ENCODE results near the gene GPR4.
"Not testable (repeated sequence)": the region's sequence is repeated elsewhere in the genome, so short reads cannot be mapped to it uniquely, and the experiment has no call there.

The GPR4 gene

DNA sequence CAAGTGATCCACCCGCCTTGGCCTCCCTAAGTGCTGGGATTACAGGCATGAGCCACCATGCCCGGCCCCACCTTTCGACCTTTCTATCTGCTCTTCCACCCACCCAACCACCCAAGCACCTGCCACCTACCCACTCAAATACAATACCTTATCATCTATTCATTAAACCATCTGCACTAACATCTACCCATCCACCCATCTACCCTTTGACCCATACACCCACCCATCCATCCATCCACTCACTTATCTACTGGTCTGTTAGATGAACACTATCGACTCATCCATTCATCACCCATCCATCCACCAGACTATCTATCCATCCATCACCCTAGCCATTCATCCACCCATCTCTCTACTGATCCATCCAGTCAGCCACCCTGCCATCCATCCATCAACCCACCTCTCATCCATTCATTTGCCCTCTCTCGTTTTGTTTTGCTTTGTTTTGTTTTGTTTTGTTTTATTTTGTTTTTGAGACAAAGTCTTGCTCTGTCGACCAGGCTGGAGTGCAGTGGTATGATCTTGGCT, 20.0 kb upstream of the GPR4 start:
- DNase-seq: no peak

DNA sequence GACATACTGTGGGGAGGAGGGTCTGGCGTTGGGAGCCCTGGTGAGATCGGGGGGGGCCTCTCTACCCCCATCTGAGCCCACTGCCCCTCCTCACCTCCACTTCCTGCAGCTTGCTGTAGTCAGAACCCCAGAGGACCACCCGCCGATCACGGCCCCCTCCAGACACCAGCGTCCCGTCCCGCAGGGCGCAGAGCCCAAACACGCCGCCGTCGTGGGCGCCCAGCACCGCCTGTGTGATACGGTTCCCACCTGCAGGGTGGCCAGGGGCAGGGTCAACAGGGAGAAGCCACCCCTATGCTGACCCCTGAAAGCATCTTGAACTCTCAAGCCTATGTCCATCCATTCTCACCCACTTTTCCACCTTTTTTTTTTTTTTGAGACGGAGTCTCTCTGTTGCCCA, 19.4 kb upstream of the GPR4 start:
- no peak for DNase-seq

DNA sequence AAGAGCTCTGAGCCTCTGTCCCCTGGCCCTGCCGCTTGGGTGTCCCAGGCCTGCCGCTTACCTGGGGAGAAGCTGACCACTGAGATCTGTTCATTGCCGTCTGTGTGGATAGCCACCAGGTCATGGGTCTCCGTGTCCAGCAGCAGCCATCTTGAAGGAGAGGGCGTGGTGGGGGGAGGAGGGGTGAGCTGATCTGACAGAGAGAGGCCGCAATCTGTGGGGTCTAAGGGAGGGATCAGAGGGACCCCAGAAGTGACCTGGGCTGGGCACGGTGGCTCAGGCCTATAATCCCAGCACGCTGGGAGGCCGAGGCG, 14.6 kb upstream of the GPR4 start:
- DNase-seq: no peak

DNA sequence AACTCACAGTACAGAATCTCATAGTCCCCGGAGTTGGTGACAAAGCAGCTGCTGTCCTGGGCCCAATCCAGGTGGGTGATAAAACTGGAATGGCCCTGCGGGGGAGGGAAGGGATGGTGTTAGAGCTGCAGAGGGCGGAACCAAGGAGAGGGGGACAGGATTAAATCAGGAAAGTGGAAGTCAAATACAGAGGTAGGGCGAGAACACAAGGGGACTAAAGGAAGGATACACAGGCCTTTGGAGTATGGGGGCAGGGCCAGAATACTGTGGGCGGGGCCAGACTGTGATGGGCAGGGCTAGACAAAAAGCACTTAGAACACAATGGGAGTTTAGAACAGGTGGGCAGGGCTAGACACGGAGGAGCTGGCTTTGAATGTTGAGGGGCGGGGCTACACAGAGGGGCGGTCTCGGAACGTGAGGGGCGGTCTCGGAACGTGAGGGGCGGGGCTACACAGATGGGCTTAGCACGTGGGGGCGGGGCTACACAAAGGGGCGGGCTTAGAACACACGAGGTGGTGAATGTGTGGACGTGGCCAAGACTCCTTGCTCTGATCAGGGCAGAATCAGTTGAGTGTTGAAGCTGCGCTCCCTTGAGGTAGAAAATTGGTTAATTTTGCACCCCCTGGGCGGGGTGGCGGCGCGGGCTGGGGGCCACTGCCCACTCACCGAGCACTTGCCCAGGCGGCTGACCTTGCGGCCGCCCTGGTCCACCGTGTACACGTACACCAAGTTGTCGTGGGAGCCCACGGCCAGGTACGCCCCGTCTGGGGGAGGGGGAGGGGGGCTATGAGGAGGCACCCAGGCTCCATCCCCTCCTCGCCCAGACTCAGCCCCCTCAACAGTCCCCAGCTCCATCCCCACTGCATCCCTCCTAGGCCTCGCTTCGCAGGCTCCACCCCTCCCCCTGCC, 14.0 kb upstream of the GPR4 start:
- peak; percentile 95 for DNase-seq

DNA sequence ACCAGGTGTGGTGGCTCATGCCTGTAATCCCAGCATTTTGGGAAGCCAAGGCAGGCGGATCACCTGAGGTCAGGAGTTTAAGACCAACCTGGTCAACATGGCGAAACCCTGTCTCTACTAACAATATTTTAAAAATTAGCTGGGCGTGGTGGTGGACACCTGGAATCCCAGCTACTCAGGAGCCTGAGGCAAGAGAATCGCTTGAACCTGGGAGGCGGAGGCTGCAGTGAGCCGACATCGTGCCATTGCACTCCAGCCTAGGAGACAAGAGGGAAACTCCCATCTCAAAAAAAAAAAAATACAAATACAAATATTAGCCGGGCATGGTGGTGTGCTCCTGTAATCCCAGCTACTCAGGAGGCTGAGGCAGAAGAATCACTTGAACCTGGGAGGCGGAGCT, 13.0 kb upstream of the GPR4 start:
- DNase-seq: not testable (repeated sequence)

DNA sequence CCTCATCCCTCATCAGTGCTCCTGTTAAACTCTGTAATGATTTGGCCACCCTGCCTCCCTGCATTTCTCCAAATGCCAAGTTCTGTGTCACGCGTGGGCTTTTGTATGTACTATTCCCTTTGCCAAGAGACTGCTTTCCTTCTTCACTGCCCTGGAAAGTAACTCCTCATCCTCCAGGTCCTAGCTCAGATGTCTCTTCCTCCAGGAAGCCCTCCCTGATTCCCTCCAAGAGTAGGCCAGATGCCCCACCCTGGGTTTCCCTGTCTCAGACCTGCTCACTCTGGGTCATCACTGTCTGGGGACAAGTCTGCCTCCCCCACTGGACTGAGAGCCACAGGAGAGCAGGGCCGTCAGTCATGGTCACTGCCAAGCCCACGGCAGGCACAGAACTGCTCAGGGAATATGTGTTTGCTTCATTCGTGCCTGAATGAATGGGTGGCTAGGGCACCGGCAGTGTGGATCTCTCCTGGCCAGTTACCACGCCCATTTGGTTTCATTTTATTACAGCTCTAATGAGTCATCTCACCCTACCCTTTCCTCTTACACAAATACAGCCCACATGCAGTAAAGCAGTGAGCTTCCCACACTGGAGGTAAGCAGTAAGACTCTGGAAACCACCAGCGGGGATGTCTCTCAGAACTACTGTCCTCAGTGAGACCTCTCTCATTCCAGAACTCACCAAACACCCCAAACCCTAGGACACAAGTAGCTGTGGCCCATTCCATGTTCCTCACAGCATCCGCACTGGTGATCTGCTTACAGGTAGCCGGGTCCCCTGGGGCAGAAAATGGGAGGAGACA, 12.1 kb upstream of the GPR4 start:
- no peak for DNase-seq

DNA sequence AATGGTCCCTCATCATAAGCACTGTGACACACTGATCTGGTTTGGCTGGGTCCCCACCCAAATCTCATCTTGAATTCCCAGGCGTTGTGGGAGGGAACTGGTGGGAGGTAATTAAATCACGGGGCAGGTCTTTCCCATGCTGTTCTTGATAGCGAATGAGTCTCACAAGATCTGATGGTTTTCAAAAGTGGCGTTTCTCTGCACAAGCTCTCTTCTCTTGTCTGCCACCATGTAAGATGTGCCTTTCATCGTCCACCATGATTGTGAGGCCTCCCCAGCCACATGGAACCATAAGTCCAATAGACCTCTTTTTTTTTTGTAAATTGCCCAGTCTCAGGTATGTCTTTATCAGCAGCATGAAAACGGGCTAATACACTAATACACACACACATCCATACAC, 6.9 kb upstream of the GPR4 start:
- DNase-seq: no peak

DNA sequence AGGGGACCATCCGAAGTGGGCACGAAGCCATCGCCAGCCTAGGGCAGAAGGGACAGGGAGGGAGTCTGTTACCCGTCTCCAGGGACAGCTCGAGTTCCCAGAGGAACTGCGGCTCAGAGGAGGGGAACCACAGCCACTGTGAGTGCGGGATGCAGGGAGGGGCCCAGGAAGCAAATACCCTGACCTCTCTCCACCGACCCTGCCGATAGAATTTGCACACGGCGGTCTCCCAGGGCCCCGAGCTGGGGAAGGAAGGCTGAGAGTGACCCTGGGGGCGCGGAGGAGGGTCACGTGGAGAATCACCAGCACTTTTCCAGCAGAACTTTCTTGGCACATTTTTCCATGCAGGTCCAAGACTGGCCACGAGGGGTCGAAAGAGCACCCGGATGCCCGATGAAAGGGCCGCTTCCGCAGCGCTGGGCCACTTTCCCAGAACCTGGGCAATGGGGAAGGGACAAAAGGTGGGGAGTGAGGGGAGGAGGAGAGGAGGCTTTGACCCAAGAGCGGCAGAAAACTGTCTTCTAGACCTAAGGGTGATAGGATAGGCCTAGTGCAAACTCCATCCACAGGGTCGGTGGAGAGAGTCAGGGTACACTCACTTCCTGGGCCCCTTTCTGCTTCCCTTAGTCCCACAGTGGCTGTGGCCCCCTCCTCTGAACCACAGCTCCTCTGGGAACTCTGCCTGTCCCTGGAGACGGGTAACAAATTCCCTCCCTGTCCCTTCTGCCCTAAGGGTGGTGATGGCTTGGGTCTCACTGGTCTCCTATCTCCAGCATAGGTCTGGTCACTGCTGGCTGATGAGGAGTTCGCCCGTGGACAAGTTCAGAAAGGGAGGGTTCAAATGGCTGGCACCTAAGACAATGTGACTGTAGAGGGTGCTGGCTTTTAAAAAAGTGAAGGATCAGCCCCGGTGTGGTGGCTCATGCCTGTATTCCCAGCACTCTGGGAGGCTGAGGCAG, 5.3 kb upstream of the GPR4 start:
- DNase-seq: no peak

DNA sequence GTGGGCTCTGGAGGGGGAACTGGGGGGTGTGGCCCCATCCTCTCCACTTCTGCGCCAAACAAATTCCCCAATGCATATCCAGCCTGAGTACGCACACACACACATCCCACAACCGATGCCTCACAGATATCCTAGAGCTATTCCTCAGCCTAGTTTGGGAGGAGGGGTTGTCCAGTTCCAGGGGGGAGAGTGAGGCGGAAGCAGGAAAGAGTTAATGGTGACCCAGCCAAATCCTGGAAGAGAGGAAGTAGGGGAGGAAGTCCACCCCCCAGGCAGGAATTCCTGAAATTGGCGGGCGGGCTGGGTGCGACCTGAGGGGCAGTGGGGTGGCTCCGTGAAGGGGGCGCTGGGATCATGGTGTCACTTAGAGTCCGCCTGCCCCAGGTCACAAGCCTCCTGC, 897 bp downstream of the GPR4 start:
- DNase-seq: no peak

DNA sequence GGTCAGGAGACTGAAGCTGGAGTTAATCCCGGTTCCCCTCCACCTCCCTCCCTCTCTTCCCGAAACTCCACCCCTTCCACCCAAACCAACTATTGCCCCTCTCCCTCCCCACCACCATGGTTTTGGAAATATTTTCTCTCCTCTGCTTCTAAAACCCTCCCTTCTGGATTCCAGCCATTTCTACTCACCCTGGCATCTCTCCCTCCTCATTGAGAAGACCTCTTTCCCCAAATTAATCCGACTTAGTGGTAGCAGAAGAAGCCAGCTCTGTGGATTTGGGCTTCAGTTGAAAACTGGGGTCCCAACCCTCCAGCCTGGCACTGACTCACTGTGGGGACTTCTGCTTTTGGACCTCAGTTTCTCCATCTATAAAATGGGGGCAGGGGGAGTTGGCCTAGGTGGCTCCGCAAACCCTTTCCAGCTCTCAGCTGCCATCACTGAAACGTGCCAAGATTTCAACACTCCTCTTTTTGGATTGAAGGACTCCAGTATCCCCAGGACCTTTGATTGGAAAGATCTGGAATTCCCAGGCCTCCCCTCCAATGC, 1.6 kb downstream of the GPR4 start:
- no peak for DNase-seq

DNA sequence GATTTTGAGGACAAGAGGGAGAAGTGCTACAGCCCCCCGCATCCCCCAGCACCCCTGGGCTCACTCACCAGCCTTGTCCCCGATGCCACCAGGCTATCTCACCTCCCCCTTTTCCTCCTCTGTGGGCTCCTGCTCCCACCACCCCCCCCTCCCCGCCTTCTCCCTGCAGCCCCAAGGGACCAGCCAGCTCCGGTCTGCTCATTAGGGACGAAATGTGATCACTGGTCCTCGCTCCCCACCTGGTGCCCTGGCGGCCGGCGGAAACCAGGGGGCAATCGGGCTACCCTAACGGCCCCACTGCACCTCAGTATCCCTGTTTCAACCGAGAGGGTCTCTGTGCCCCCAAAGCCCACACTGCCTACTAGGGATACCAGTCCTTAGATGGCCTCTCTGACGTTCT, 2.7 kb downstream of the GPR4 start:
- DNase-seq: no peak

DNA sequence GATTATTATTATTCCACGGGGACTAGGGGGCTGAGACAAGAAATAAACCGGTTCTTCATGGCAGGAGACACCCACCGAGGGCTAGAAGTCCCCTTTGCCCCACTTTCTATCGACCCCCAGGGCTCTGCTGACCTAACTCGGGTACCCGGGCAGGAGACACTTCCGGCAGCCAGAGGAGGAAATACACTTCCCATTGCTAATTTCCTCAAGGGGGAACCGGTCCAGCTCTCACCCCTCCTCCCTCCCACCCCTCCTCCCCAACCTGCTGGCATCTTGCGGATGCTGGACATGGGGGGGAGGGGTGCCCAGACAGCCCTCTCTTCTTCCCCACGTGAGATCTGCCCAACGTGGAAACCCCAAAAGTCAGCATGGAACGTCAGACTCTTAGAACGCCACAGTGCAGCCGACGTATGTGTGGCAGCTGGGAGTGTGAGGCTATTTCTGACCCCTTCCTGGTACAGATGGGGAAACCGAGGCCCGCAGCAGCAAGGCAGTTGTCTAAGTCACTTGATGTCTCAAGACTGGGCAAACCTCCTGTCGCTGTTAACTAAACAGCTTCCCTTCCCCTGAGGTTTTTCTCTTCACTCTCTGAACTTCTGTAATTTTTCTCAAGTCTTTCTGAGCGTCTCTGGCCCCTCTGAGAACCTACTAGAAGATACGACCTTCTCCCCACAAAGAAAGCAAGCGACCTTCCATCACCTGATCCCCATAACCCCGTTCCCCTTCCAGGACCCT, 3.6 kb downstream of the GPR4 start:
- no peak for DNase-seq

DNA sequence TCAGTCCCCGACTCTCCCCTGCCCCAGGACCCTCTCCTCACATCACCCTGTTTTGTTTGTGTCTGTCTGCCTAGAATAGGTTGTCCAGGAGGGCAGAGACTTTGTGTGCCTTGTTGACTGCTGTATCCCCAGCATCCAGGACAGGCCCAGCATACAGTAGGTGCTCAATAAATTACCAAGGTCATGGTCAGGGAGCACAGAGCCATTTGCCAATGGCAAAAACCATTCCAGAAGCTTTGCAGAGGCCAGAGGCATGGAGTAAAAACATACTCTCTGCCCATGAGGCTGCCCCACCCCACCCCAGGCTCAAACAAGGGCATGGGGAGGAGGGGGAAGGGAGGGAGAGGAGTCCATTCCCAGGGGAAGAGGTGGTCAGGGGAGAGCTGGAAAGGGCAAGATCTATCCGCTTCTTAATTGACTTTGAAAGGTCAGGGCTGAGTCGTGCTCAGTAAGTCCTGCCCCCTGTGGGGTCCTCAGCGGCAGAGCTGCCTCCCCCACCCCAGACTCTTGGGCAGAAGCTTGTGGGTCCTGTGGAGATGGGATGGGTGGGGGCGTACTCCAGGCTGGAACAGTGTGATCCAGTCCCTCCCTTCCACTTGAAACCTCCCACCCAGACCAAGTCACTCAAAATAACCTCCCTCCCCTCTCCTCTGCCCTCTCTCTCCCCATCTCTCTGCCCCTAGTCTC, 4.4 kb downstream of the GPR4 start:
- DNase-seq: no peak

DNA sequence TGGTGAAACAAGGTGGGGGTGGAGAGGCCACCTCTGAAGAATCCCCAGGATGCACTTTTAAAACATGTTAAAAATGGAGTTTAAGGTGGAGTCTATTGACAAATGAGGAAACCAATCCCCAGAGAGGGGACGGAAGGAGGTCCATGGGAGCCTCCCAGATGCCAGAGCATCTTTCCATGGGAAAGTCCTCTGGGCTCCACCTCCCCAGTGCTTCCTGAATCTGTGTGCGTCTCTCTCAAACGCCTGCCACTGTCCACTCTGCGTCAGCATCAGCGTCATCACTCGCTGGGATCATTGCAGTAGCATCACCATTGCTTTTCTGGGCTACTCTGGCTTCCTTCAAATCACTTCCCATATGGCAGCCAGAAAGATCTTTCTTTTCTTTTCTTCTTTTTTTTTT, 6.2 kb downstream of the GPR4 start:
- DNase-seq: no peak

DNA sequence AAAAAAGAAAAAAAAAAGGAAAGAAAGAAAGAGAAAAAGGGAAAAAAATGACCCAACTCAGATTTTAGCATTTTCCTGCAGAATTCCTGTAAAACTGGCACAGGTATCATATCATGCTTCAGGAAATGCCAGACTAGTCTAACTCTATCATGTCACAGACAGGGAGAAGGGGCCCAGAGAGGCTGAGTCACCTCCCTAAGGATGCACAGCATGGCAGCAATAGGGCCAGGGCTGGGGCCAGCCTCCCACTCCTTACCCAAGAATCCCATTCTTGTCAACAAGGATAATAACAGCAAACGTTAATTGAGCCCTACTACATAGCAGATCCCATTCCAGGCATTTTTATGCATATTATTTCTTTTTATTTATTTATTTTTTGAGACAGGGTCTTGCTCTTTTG, 8.5 kb downstream of the GPR4 start:
- no peak for DNase-seq

DNA sequence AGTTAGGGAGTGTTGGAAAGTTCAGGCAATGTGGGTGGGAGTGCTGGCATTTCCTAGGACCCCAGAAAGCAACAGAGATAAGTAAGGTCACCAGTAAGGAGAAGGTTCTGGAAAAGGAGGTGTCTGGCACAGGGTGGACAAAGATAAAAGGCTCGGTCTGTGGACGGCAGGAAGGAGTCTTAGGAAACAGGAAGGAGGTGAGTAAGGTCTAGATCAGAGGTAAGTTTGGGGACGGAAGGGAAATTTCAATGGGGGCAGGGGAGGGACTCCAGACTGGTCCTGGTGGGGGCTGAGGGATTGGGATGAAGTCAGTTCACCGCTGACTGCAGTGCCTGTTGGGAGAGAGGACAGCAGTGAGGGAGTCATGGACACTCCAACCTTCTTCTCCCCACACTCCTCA, 9.6 kb downstream of the GPR4 start:
- no peak for DNase-seq

DNA sequence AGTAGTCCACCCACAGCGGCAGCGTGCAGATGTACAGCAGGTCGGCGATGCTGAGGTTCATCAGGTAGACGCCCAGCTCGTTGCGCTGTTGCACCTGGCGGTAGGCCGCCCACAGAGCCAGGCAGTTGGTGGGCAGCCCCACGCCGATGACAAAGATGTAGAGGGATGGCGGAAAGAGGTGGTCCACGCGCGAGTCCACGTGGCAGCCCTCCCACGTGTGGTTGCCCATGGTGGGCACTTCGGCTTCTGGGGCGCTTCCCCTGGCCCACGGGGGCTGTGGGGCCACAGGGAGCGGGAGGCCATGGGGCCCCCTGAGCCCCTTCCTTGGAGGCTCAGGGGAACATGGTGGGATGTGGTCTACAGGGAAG, 10.4 kb downstream of the GPR4 start:
- DNase-seq: no peak

DNA sequence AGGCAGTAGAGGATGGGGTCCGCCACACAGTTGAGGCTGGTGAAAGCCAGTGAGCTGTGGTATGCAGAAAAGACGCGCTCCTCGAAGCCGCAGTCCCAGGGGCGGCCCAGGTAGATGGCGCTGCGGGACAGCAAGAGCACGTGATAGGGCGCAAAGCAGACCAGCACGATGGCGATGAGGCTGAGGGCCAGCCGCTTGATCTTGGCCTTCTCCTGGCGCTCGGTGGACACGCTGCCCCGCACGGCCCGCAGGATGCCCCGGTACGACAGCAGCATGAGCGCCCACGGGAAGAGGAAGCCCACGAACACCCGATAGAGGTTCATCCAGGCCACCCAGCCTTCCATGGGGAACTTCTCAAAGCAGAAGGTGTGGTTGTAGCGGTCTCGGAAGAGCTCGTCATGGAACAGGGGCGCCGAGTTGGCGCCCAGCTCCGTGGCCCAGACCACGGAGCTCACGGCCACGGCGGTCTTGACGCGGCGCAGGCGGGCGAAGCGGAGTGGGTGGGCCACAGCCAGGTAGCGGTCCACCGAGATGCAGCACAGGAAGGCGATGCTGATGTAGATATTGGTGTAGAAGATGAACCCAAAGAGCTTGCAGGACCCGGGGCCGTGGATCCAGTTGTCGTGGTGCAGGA, 10.9 kb downstream of the GPR4 start:
- no peak for DNase-seq

DNA sequence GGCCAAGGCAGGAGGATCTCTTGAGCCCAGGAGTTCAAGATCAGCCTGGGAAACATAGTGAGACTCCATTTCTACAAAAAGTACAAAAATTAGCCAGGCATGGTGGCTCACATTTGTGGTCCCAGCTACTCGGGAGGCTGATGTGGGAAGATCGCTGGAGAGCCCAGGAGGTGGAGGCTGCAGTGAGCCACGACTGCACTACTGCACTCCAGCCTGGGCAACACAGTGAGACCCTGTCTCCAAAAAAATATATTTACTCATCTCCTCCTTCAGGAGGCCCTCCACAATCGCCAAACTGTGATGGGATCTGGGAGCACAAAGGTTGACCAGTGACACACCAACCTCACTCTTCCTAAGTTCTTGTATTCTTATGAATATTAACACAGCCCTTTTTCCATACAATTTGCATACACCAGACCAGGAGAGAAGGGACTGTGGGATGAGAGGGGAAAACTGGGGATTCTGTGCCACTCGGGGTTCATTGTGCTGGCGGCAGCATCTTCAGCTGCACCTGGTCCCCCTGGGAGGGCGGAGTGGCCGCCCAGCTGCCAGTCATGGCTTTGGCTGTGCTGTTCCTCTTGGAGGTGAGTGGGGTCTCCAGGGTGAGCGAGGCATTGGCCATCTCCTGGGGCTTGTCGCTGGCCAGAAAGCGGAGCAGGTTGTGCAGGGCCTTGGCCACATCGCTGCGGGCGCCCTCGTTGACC, 11.6 kb downstream of the GPR4 start:
- DNase-seq: no peak

DNA sequence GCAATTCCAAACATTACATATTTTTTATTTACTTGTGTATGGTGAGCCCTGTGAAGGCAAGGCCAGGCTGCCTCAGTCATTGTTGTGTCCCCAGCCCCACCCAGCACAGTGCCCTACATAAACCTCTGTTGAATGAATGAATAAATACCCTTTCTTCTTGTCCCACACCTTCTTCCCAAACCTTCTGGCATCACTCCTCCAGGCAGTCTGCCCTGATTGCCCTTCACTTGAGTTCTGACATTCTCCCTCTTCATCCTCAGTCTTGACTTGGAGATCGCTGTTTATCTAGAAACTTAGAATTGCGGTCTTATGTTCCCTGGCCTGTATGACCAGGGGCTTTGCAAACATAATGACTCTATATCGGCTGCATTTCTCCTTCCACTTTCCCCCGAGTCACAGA, 12.2 kb downstream of the GPR4 start:
- no peak for DNase-seq

Data from NCI-H2029 treated with DMSO at 0.1 percent for 48 hours (cell line).